SU-DHL-6 (cell line): Measurements from ENCODE around the gene NUP153.

Source experiments
- H2AFZ ChIP-seq: fragments of 200-600 bp; sonication (generic); 2 replicates; pipeline ENCODE4 v1.6.1; 2014; ENCODE audit warnings: low read depth, mild to moderate bottlenecking, moderate library complexity, mixed read lengths, antibody characterized with exemption, low read length; ENCODE audit not compliant: severe bottlenecking
- H3F3A ChIP-seq: fragments of 200-600 bp; shearing (Covaris generic); 2 replicates; pipeline ENCODE4 v1.6.0; 2016; ENCODE audit warnings: antibody characterized with exemption, mild to moderate bottlenecking; ENCODE audit not compliant: insufficient read depth
- H3K27ac ChIP-seq: fragments of 200-600 bp; sonication (generic); 2 replicates; pipeline ENCODE4 v1.5.1; 2016; ENCODE audit warnings: low read depth, mild to moderate bottlenecking, low read length, moderate library complexity, mixed read lengths
- H3K27me3 ChIP-seq: fragments of 200-600 bp; sonication (generic), shearing (Covaris generic); 2 replicates; pipeline ENCODE4 v1.6.0; 2014; ENCODE audit warnings: mild to moderate bottlenecking, low read length
- H3K36me3 ChIP-seq: fragments of 200-600 bp; sonication (generic); 2 replicates; pipeline ENCODE4 v1.6.1; 2014; ENCODE audit warnings: mild to moderate bottlenecking, low read length, mixed read lengths
- H3K4me2 ChIP-seq: fragments of 300-600, 200-600 bp; shearing (Covaris generic), sonication (generic); 2 replicates; pipeline ENCODE4 v1.6.0; 2014; ENCODE audit warnings: low read length, low read depth, mild to moderate bottlenecking; ENCODE audit not compliant: poor library complexity, severe bottlenecking
- H3K4me3 ChIP-seq: fragments of 200-600 bp; sonication (generic); 2 replicates; pipeline ENCODE4 v1.5.1; 2014; ENCODE audit warnings: antibody characterized with exemption, low read length, mild to moderate bottlenecking, mixed read lengths; ENCODE audit not compliant: insufficient read depth, poor library complexity, severe bottlenecking
- H3K79me2 ChIP-seq: fragments of 200-600 bp; sonication (generic); 2 replicates; pipeline ENCODE4 v1.6.1; 2014; ENCODE audit warnings: mild to moderate bottlenecking, low read length, moderate library complexity; ENCODE audit not compliant: insufficient read depth
- H3K9ac ChIP-seq: fragments of 200-600 bp; sonication (generic); 2 replicates; pipeline ENCODE4 v1.7.0; 2014; ENCODE audit warnings: mild to moderate bottlenecking, low read length
- H3K9me2 ChIP-seq: fragments of 200-600 bp; sonication (generic); replicated peaks from 2 replicates; pipeline ENCODE4 v1.6.1; 2014; ENCODE audit warnings: low read length; ENCODE audit not compliant: insufficient read depth
- H3K9me3 ChIP-seq: fragments of 200-600 bp; sonication (generic); 2 replicates; pipeline ENCODE4 v1.6.1; 2014; ENCODE audit warnings: low read length, mixed read lengths; ENCODE audit not compliant: insufficient read depth
- H4K20me1 ChIP-seq: fragments of 200-600 bp; sonication (generic); 2 replicates; pipeline ENCODE4 v1.6.1; 2014; ENCODE audit warnings: low read depth, mild to moderate bottlenecking, antibody characterized with exemption, low read length, moderate library complexity, mixed read lengths
- EZH2phosphoT487 ChIP-seq: fragments of 200-600 bp; sonication (generic), shearing (Covaris generic); conservative IDR thresholded peaks from 2 replicates; pipeline ENCODE4 v1.6.1; 2018; ENCODE audit warnings: mild to moderate bottlenecking, antibody characterized with exemption, low read length, moderate library complexity, mixed read lengths
- TF ChIP-seq, protein P1 (sequence below): fragments of 200-600 bp; sonication (generic); IDR thresholded peaks from one replicate; pipeline ENCODE4 v1.5.1; 2017; ENCODE audit warnings: antibody characterized with exemption, mild to moderate bottlenecking, low read length, moderate library complexity; ENCODE audit not compliant: insufficient read depth, poor library complexity, severe bottlenecking

The NUP153 gene

DNA sequence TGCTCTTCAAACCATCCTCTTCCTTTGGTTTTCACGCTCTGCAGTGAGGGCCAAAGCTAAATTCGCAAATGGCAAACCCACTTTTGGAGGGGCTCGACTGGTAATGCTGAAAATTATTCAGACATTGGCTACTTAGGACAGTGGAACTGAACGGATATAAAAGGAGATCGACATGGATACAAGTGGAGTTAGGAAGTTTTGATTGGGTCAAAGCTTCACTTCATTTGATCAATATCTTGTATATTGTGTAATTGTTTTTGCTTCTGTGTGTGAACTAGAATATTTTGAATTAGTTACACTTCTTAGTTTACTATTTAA, 105.4 kb downstream of the NUP153 start:
- 0 out of 2 replicates have a peak, but pooled peaks cover 2% of the 10 kb centered on the region for H4K20me1 ChIP-seq
- H3K9ac ChIP-seq, result peak overlapping the region; percentile 67
- peak overlapping the region; percentile 63 for H3K4me3 ChIP-seq
- no peak overlapping the region for H3K27ac ChIP-seq
- TF ChIP-seq, protein P1, sequence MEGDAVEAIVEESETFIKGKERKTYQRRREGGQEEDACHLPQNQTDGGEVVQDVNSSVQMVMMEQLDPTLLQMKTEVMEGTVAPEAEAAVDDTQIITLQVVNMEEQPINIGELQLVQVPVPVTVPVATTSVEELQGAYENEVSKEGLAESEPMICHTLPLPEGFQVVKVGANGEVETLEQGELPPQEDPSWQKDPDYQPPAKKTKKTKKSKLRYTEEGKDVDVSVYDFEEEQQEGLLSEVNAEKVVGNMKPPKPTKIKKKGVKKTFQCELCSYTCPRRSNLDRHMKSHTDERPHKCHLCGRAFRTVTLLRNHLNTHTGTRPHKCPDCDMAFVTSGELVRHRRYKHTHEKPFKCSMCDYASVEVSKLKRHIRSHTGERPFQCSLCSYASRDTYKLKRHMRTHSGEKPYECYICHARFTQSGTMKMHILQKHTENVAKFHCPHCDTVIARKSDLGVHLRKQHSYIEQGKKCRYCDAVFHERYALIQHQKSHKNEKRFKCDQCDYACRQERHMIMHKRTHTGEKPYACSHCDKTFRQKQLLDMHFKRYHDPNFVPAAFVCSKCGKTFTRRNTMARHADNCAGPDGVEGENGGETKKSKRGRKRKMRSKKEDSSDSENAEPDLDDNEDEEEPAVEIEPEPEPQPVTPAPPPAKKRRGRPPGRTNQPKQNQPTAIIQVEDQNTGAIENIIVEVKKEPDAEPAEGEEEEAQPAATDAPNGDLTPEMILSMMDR, result no peak
- no peak for TF ChIP-seq EZH2phosphoT487
- peaks cover 25% of the 10 kb centered on the region for H3F3A ChIP-seq
- no peaks in the 10 kb centered on the region for H3K9me2 ChIP-seq
- peak overlapping the region; percentile 86 for H2AFZ ChIP-seq
- H3K4me2 ChIP-seq, result peak overlapping the region; percentile 65
- H3K27me3 ChIP-seq, result no peaks in the 10 kb centered on the region
- no peaks in the 10 kb centered on the region for H3K9me3 ChIP-seq
- no peaks in the 10 kb centered on the region; the same call in 1 of the 2 replicates for H3K36me3 ChIP-seq
- no peaks in the 10 kb centered on the region; the same call in 1 of the 2 replicates for H3K79me2 ChIP-seq

DNA sequence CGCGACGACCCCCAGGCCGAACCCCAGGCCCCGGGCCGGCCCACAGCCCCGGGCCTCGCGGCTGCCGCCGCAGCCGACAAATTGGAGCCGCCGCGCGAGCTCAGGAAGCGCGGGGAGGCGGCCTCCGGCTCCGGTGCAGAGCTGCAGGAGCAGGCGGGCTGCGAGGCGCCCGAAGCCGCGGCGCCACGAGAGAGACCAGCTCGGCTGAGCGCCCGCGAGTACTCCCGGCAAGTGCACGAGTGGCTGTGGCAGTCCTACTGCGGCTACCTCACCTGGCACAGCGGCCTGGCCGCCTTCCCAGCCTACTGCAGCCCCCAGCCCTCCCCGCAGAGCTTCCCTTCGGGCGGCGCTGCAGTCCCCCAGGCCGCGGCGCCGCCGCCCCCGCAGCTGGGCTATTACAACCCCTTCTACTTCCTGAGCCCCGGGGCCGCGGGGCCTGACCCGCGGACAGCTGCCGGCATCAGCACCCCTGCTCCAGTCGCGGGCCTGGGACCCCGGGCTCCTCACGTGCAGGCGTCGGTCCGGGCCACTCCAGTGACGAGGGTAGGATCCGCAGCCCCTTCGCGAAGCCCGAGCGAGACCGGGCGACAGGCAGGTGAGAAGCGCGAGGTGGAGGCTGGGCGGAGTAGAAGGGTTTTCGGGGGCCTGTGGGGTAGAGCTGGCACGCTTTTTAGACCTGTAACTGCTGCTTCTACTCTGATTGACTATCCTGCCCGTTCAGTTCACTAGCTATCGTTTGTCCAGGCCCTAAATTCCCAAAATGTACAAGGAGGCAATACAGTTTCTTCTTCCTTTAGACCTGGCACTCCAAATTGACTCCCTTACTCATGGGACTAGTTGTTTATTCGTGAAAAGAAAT, 106.0 kb downstream of the NUP153 start:
- H3K27me3 ChIP-seq, result no peaks in the 10 kb centered on the region
- peaks cover 22% of the 10 kb centered on the region for H3F3A ChIP-seq
- H3K79me2 ChIP-seq, result no peaks in the 10 kb centered on the region; the same call in 1 of the 2 replicates
- H3K9me2 ChIP-seq, result no peaks in the 10 kb centered on the region
- H3K36me3 ChIP-seq, result no peaks in the 10 kb centered on the region; the same call in 1 of the 2 replicates
- no peak for TF ChIP-seq EZH2phosphoT487
- TF ChIP-seq, protein P1, result peak; percentile 17
- no peaks in the 10 kb centered on the region for H3K9me3 ChIP-seq
- H3K4me2 ChIP-seq, result peak overlapping the region; percentile 65
- H3K4me3 ChIP-seq, result peak overlapping the region; percentile 63
- H2AFZ ChIP-seq, result peak overlapping the region; percentile 86
- H4K20me1 ChIP-seq, result 0 out of 2 replicates have a peak, but pooled peaks cover 2% of the 10 kb centered on the region
- peak overlapping the region; percentile 30 for H3K27ac ChIP-seq
- H3K9ac ChIP-seq, result peak overlapping the region; percentile 67

DNA sequence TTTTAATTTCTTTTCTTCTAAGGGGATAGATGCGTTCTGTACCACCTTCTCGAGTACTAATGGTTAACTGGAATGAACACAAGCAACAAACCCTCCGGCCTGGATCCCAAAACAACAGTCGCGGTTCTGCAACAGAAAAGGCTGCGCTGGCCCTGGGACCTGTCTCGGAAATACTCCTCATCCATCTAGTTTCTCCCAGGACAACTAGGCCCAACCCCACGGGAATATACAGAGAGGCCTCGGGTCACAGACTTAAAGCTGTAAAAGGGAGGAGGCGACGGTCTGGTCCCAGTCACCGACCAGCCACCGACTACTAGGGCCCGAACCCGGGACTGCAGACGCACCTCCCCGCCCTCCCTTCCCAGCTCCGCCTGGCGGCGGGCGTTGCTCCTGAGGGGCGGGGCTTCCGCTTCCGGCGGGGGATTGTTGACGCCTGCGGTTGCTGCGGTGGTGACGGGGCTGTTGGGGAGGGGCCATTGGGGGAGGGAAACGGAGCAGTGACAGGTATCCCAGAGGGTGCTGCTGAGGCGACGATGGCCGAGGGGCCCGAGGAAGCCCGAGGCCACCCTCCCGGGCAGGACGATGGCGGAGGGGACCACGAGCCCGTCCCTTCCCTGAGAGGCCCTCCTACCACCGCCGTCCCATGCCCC, 106.7 kb downstream of the NUP153 start, which contains the start of gene FAM8A1:
FAM8A1 (plus strand) TSS at position 426 of the 650 bp plus-strand sequence; CDS start at position 534, 108 bp downstream.
- Histone ChIP-seq H3K4me3 (peak within 1 kb of the TSS; percentile 63), H2AFZ (peak within 1 kb of the TSS; percentile 86), H3K79me2 (no peaks in the 10 kb centered on the region; the same call in 1 of the 2 replicates), H3K9ac (peak within 1 kb of the TSS; percentile 67), H3K4me2 (peak within 1 kb of the TSS; percentile 65), H3K27me3 (no peaks in the 10 kb centered on the region), H4K20me1 (0 out of 2 replicates have a peak, but pooled peaks cover 2% of the 10 kb centered on the region), H3K9me3 (no peaks in the 10 kb centered on the region), H3K9me2 (no peaks in the 10 kb centered on the region), H3F3A (peaks cover 18% of the 10 kb centered on the region), H3K27ac (peak within 1 kb of the TSS; percentile 30), H3K36me3 (no peaks in the 10 kb centered on the region; the same call in 1 of the 2 replicates)
- no peak for TF ChIP-seq EZH2phosphoT487
- TF ChIP-seq, protein P1, result no peak
